K562 (cell line): ENCODE data around the gene ZNRF1. TPM values are rescaled to one million over a fixed set of nuclear protein-coding genes. Genes with fewer than 3 reads are reported as not detected.

Experiments
- ATF7 ChIP-seq: fragments of 450-650 bp; IDR thresholded peaks from 2 replicates; pipeline ENCODE4 v1.7.1; 2014; ENCODE audit warnings: mild to moderate bottlenecking, moderate library complexity
- CTBP1 ChIP-seq: fragments of 450-650 bp; IDR thresholded peaks from 2 replicates; pipeline ENCODE4 v1.6.1; 2016; ENCODE audit warnings: borderline replicate concordance
- E2F6 ChIP-seq, 2 experiments: IDR thresholded peaks; 2 replicates each; pipeline ENCODE4 v1.6.1; 2011; ENCODE audit warnings: borderline replicate concordance in 1 of 2, control low read depth in 1 of 2, low read depth in 1 of 2, low read length in 1 of 2, mild to moderate bottlenecking in 1 of 2, mixed read lengths in 1 of 2, moderate library complexity in 1 of 2; ENCODE audit not compliant: insufficient read depth in 1 of 2, insufficient read length in 1 of 2, poor library complexity in 1 of 2, severe bottlenecking in 1 of 2; ENCODE audit errors: extremely low read depth in 1 of 2
- GABPB1 ChIP-seq: sonication (generic); formaldehyde crosslinking; IDR thresholded peaks from 2 replicates; pipeline ENCODE4 v1.8.0; 2022; ENCODE audit warnings: mild to moderate bottlenecking, missing genetic modification reagents
- SRF ChIP-seq, 2 experiments: fragments of 250-450, 450-650 bp in 1 of 2; sonication (Bioruptor Pico) in 1 of 2; sonication (generic) in 1 of 2; formaldehyde crosslinking; IDR thresholded peaks; 2 replicates each; pipeline versions ENCODE4 v1.5.0 to v1.5.1; 2020 to 2022; ENCODE audit warnings: mild to moderate bottlenecking in 1 of 2, missing genetic modification reagents in 1 of 2
- ZBTB7A ChIP-seq: IDR thresholded peaks from 2 replicates; pipeline ENCODE4 v1.6.1; 2011; ENCODE audit warnings: low read depth, mild to moderate bottlenecking, low read length, moderate library complexity, borderline replicate concordance; ENCODE audit not compliant: control insufficient read depth
- polyA plus RNA-seq, 8 experiments: library from polyadenylated mRNA; depleted of rRNA in 4 of 8; stranded (reverse) in 5 of 8; unstranded in 3 of 8; fragments of >200 nt; fragmentation: Nextera tagmentation in 2 of 8; fragmentation: Illumina TruSeq in 1 of 8; extraction: Ambion mirVana in 2 of 8; extraction: Trizol in 1 of 8; gene quantifications; 2 replicates each; pipeline versions ENCODE4 v1.2.1 to v1.2.3, GENCODE V29; 2011 to 2014; ENCODE audit warnings: inconsistent platforms in 1 of 8, missing spikeins in 1 of 8
- total RNA-seq, 7 experiments: library from RNA; depleted of rRNA in 6 of 7; stranded (reverse); fragments of >200 nt in 6 of 7; fragmentation: Illumina TruSeq in 2 of 7; extraction: Trizol in 2 of 7; gene quantifications; 2 replicates each; pipeline versions ENCODE4 v1.2.1 to v1.2.3, GENCODE V29; 2011 to 2021; ENCODE audit warnings: low replicate concordance in 1 of 7
- TF ChIP-seq, protein P1 (sequence below): fragments of 450-650 bp; IDR thresholded peaks from 2 replicates; pipeline ENCODE4 v1.6.1; 2016; ENCODE audit warnings: mild to moderate bottlenecking, moderate library complexity

ZNRF1 gene
- total and polyA plus RNA-seq, 9 of the 15 experiments (the other 6 are each of a cell fraction or from before 2014, with no cell fraction given): 9.5 to 37.7 (median 20.0) TPM

DNA sequence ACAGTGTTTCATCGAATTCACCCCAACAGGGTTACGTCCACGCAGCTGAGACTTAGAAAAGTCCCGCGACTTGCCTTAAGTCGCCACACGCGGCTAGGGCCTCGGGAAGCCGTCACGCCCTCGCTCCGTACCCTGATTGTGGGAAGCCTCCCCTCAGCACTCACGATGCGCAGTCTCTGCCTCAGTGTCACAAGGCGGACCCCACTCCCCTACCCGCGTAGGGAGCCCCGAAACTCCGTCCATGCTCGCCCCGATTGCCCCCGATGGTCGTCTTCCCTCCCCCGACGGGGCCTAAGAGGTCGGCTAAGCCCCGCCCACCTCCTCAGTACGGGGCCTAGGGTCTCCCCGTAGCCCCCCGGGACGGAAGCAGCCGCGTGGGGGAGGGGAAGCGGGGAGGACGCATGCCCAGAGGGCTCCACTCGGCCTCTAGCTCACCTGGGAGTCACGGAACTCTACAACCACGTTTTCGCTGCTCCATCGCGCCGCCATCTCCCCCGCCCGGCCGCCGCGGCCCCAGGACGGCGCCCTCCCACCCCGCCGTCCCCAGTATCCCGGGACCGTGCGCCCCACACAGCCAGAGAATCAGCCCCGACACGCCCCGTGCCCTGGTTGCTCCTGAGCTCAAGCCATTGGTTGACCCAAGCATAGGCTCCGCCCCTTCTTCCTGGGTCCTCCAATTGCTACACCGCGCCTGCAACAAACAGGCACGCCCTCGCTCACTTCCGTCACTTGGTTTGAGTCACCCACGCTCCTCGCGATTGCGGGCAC is 14.1 kb upstream of the ZNRF1 start, which contains the start of gene WDR59 (continued):
- TF ChIP-seq, protein P1, sequence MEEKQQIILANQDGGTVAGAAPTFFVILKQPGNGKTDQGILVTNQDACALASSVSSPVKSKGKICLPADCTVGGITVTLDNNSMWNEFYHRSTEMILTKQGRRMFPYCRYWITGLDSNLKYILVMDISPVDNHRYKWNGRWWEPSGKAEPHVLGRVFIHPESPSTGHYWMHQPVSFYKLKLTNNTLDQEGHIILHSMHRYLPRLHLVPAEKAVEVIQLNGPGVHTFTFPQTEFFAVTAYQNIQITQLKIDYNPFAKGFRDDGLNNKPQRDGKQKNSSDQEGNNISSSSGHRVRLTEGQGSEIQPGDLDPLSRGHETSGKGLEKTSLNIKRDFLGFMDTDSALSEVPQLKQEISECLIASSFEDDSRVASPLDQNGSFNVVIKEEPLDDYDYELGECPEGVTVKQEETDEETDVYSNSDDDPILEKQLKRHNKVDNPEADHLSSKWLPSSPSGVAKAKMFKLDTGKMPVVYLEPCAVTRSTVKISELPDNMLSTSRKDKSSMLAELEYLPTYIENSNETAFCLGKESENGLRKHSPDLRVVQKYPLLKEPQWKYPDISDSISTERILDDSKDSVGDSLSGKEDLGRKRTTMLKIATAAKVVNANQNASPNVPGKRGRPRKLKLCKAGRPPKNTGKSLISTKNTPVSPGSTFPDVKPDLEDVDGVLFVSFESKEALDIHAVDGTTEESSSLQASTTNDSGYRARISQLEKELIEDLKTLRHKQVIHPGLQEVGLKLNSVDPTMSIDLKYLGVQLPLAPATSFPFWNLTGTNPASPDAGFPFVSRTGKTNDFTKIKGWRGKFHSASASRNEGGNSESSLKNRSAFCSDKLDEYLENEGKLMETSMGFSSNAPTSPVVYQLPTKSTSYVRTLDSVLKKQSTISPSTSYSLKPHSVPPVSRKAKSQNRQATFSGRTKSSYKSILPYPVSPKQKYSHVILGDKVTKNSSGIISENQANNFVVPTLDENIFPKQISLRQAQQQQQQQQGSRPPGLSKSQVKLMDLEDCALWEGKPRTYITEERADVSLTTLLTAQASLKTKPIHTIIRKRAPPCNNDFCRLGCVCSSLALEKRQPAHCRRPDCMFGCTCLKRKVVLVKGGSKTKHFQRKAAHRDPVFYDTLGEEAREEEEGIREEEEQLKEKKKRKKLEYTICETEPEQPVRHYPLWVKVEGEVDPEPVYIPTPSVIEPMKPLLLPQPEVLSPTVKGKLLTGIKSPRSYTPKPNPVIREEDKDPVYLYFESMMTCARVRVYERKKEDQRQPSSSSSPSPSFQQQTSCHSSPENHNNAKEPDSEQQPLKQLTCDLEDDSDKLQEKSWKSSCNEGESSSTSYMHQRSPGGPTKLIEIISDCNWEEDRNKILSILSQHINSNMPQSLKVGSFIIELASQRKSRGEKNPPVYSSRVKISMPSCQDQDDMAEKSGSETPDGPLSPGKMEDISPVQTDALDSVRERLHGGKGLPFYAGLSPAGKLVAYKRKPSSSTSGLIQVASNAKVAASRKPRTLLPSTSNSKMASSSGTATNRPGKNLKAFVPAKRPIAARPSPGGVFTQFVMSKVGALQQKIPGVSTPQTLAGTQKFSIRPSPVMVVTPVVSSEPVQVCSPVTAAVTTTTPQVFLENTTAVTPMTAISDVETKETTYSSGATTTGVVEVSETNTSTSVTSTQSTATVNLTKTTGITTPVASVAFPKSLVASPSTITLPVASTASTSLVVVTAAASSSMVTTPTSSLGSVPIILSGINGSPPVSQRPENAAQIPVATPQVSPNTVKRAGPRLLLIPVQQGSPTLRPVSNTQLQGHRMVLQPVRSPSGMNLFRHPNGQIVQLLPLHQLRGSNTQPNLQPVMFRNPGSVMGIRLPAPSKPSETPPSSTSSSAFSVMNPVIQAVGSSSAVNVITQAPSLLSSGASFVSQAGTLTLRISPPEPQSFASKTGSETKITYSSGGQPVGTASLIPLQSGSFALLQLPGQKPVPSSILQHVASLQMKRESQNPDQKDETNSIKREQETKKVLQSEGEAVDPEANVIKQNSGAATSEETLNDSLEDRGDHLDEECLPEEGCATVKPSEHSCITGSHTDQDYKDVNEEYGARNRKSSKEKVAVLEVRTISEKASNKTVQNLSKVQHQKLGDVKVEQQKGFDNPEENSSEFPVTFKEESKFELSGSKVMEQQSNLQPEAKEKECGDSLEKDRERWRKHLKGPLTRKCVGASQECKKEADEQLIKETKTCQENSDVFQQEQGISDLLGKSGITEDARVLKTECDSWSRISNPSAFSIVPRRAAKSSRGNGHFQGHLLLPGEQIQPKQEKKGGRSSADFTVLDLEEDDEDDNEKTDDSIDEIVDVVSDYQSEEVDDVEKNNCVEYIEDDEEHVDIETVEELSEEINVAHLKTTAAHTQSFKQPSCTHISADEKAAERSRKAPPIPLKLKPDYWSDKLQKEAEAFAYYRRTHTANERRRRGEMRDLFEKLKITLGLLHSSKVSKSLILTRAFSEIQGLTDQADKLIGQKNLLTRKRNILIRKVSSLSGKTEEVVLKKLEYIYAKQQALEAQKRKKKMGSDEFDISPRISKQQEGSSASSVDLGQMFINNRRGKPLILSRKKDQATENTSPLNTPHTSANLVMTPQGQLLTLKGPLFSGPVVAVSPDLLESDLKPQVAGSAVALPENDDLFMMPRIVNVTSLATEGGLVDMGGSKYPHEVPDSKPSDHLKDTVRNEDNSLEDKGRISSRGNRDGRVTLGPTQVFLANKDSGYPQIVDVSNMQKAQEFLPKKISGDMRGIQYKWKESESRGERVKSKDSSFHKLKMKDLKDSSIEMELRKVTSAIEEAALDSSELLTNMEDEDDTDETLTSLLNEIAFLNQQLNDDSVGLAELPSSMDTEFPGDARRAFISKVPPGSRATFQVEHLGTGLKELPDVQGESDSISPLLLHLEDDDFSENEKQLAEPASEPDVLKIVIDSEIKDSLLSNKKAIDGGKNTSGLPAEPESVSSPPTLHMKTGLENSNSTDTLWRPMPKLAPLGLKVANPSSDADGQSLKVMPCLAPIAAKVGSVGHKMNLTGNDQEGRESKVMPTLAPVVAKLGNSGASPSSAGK: peak; percentile 43; the same call in 1 of the 2 replicates
- TF ChIP-seq E2F6 (IDR thresholded peaks at IDR 0.05; ENCODE audit: borderline replicate concordance in 1 of 2, extremely low read depth in 1 of 2, insufficient read depth in 1 of 2, insufficient read length in 1 of 2, low read depth in 1 of 2, low read length in 1 of 2, poor library complexity in 1 of 2, severe bottlenecking in 1 of 2) (peak in 1 of 2 experiments; percentile 48), GABPB1 (CRISPR knock-in tag) (peak; percentile 78), SRF (CRISPR knock-in tag; IDR thresholded peaks at IDR 0.05) (0 out of 4 replicates have a peak, but pooled peaks of 1 of the 2 experiments have one; percentile 38), ATF7 (peak; percentile 92; the same call in 1 of the 2 replicates), CTBP1 (0 out of 2 replicates have a peak, but pooled peaks have one; percentile 19), ZBTB7A (peak; percentile 98)
